A549 (cell line): ENCODE data around the gene MCM5. TPM values are rescaled to one million over a fixed set of nuclear protein-coding genes. Genes with fewer than 3 reads are reported as not detected.

Experiments
- ATAC-seq, 2 experiments: fragments of 200-7000 bp in 1 of 2; fragments of >200 bp in 1 of 2; cut with Nextera tagmentation in 1 of 2; cut with Tn5 transposase in 1 of 2; 3 replicates each; pipeline versions ENCODE4 v1.8.0 to v1.9.1; 2018 to 2020; ENCODE audit warnings: mild to moderate bottlenecking in 1 of 2, moderate library complexity in 1 of 2
- CTCF ChIA-PET: fragments of 300-600 bp; sonication (Branson Sonifier 250); formaldehyde crosslinking; extraction: SDS; loops from one replicate; lab custom pipeline; 2021; ENCODE audit warnings: antibody characterized with exemption, inconsistent platforms; lab: Yijun Ruan, JAX
- POLR2A ChIA-PET: fragments of 350-600 bp; formaldehyde crosslinking; extraction: SDS; loops from one replicate; lab custom pipeline; 2021; ENCODE audit warnings: antibody characterized with exemption, inconsistent platforms; lab: Yijun Ruan, JAX
- DNase-seq, 2 experiments: peaks; one replicate each; pipeline versions ENCODE4 v3.0.0 to v3.0.0-alpha.2; 2011 to 2016; ENCODE audit warnings: low read depth in 1 of 2, low spot score in 1 of 2
- FAIRE-seq: peaks from 2 replicates; lab custom pipeline; 2011; peaks lifted over from hg19 to GRCh38; lab: Jason Lieb, UNC
- H3K27ac ChIP-seq, 2 experiments: fragments of >200 bp; sonication (Bioruptor Twin); formaldehyde crosslinking; 3 replicates each; pipeline ENCODE4 v1.5.1; 2016 to 2017
- H3K4me1 ChIP-seq: fragments of >200 bp; sonication (Bioruptor Twin); formaldehyde crosslinking; 3 replicates; pipeline ENCODE4 v1.6.1; 2016
- H3K4me2 ChIP-seq: fragments of >200 bp; sonication (Bioruptor Twin); formaldehyde crosslinking; 3 replicates; pipeline ENCODE4 v1.6.1; 2016
- H3K4me3 ChIP-seq: fragments of >200 bp; sonication (Bioruptor Twin); formaldehyde crosslinking; 3 replicates; pipeline ENCODE4 v1.5.1; 2016
- H3K9me3 ChIP-seq: fragments of >200 bp; sonication (Bioruptor Twin); formaldehyde crosslinking; 3 replicates; pipeline ENCODE4 v1.6.1; 2016
- CBX8 ChIP-seq: fragments of 200-600 bp; sonication (generic); IDR thresholded peaks from 2 replicates; pipeline ENCODE4 v1.6.1; 2016
- ESRRA ChIP-seq: fragments of 150-350 bp; IDR thresholded peaks from 2 replicates; pipeline ENCODE4 v1.6.1; 2014; ENCODE audit warnings: mild to moderate bottlenecking, low read length, borderline replicate concordance
- FOSB ChIP-seq: fragments of 250-450 bp; sonication (Bioruptor Pico); IDR thresholded peaks from 2 replicates; pipeline ENCODE4 v1.5.0; 2020; ENCODE audit warnings: mild to moderate bottlenecking, moderate library complexity
- FOSL2 ChIP-seq, 2 experiments: fragments of 450-650 bp in 1 of 2; fragments of >200 bp in 1 of 2; sonication (Bioruptor Twin) in 1 of 2; formaldehyde crosslinking; IDR thresholded peaks; 2 replicates each; pipeline versions ENCODE4 v1.5.0 to v1.6.1; 2016 to 2020; ENCODE audit warnings: mild to moderate bottlenecking in 1 of 2, moderate library complexity in 1 of 2
- HEYL ChIP-seq: fragments of 250-450 bp; sonication (Bioruptor Pico); IDR thresholded peaks from 2 replicates; pipeline ENCODE4 v1.8.0; 2021; ENCODE audit warnings: mild to moderate bottlenecking, moderate library complexity
- HOXA7 ChIP-seq: fragments of 250-450 bp; sonication (Bioruptor Pico); IDR thresholded peaks from 2 replicates; pipeline ENCODE4 v1.5.0; 2020; ENCODE audit warnings: mild to moderate bottlenecking, moderate library complexity
- HOXB5 ChIP-seq: fragments of 250-450 bp; sonication (Bioruptor Pico); IDR thresholded peaks from 2 replicates; pipeline ENCODE4 v1.5.0; 2020; ENCODE audit warnings: mild to moderate bottlenecking, moderate library complexity
- KDM1A ChIP-seq: fragments of 200-600 bp; sonication (generic); IDR thresholded peaks from 2 replicates; pipeline ENCODE4 v1.6.1; 2016; ENCODE audit warnings: low read depth, mild to moderate bottlenecking
- MAFK ChIP-seq: fragments of 450-650 bp; IDR thresholded peaks from 2 replicates; pipeline ENCODE4 v1.6.1; 2014; ENCODE audit not compliant: partially characterized antibody
- NFE2L2 ChIP-seq: fragments of 150-350 bp; conservative IDR thresholded peaks from 2 replicates; pipeline ENCODE4 v1.6.1; 2014; ENCODE audit warnings: low read length
- NPAS2 ChIP-seq: fragments of 250-450 bp; sonication (Bioruptor Pico); IDR thresholded peaks from 2 replicates; pipeline ENCODE4 v1.8.0; 2022; ENCODE audit warnings: mild to moderate bottlenecking, moderate library complexity, borderline replicate concordance
- NR3C1 ChIP-seq: fragments of >200 bp; sonication (Bioruptor Twin); formaldehyde crosslinking; IDR thresholded peaks from 3 replicates; pipeline ENCODE4 v1.6.1; 2017
- POLR2A ChIP-seq: IDR thresholded peaks from 2 replicates; pipeline ENCODE4 v1.6.1; 2012; ENCODE audit warnings: mild to moderate bottlenecking, low read length
- POLR2AphosphoS2 ChIP-seq: conservative IDR thresholded peaks from 2 replicates; pipeline ENCODE4 v1.6.1; 2012; ENCODE audit warnings: low read length, improper control_type of control experiment, inconsistent platforms
- RAD21 ChIP-seq, 2 experiments: fragments of >200 bp in 1 of 2; sonication (Bioruptor Twin) in 1 of 2; formaldehyde crosslinking in 1 of 2; IDR thresholded peaks in 1 of 2; conservative IDR thresholded peaks in 1 of 2; 2 replicates in 1 of 2; 3 replicates in 1 of 2; pipeline ENCODE4 v1.6.1; 2012 to 2018; ENCODE audit warnings: inconsistent platforms in 1 of 2
- RARB ChIP-seq: fragments of 250-450 bp; sonication (Bioruptor Pico); IDR thresholded peaks from 2 replicates; pipeline ENCODE4 v1.8.0; 2021; ENCODE audit warnings: mild to moderate bottlenecking, moderate library complexity
- RCOR1 ChIP-seq: fragments of 150-350 bp; IDR thresholded peaks from 2 replicates; pipeline ENCODE4 v1.6.1; 2014; ENCODE audit warnings: antibody characterized with exemption, low read length, low read depth
- RNF2 ChIP-seq: fragments of 200-600 bp; sonication (generic); IDR thresholded peaks from 2 replicates; pipeline ENCODE4 v1.6.1; 2016; ENCODE audit warnings: low read depth, mild to moderate bottlenecking, antibody characterized with exemption, moderate library complexity, borderline replicate concordance
- SMC3 ChIP-seq: fragments of >200 bp; sonication (Bioruptor Twin); formaldehyde crosslinking; IDR thresholded peaks from 3 replicates; pipeline ENCODE4 v1.6.1; 2018; ENCODE audit warnings: inconsistent platforms
- SREBF2 ChIP-seq: fragments of 450-650 bp; IDR thresholded peaks from 2 replicates; pipeline ENCODE4 v1.6.1; 2014; ENCODE audit warnings: mild to moderate bottlenecking, moderate library complexity
- TP53 ChIP-seq: fragments of 250-450 bp; sonication (Bioruptor Pico); IDR thresholded peaks from 2 replicates; pipeline ENCODE4 v1.5.0; 2021; ENCODE audit warnings: mild to moderate bottlenecking, moderate library complexity
- ZC3H11A ChIP-seq: fragments of 450-650 bp; IDR thresholded peaks from 2 replicates; pipeline ENCODE4 v1.6.1; 2014; ENCODE audit warnings: antibody characterized with exemption, mild to moderate bottlenecking
- ZFP36 ChIP-seq: fragments of 450-650 bp; IDR thresholded peaks from 2 replicates; pipeline ENCODE4 v1.6.1; 2014; ENCODE audit warnings: borderline replicate concordance; ENCODE audit not compliant: partially characterized antibody
- ZNF302 ChIP-seq: fragments of 250-450 bp; sonication (Bioruptor Pico); IDR thresholded peaks from 2 replicates; pipeline ENCODE4 v1.9.0; 2021; ENCODE audit warnings: inconsistent platforms, mild to moderate bottlenecking, moderate library complexity
- WGBS: methylation state at CpG from one replicate; pipeline ENCODE4 v1.1.6; 2017; ENCODE audit errors: missing lambda C conversion rate; 5-methylcytosine and 5-hydroxymethylcytosine counted together
- polyA plus RNA-seq, 4 experiments: library from polyadenylated mRNA; depleted of rRNA in 3 of 4; stranded (reverse); fragments of >200 nt; fragmentation: RNase III in 1 of 4; extraction: RNeasy Plus Mini Kit Qiagen cat#74134 plus additional on column Dnase treatment in 1 of 4; gene quantifications; 2 replicates in 3 of 4; 3 replicates in 1 of 4; pipeline ENCODE4 v1.2.3, GENCODE V29; 2011 to 2017
- TF ChIP-seq, protein P1 (sequence below): fragments of >200 bp; sonication (Bioruptor Twin); formaldehyde crosslinking; IDR thresholded peaks from 2 replicates; pipeline ENCODE4 v1.6.1; 2016
- TF ChIP-seq, protein P2 (sequence below): fragments of 250-450 bp; sonication (Bioruptor Pico); IDR thresholded peaks from 2 replicates; pipeline ENCODE4 v1.5.0; 2020; ENCODE audit warnings: low read depth, mild to moderate bottlenecking, moderate library complexity
- TF ChIP-seq, protein P3 (sequence below): IDR thresholded peaks from 2 replicates; pipeline ENCODE4 v1.6.1; 2012
- TF ChIP-seq, protein P4 (sequence below): fragments of >200 bp; sonication (Bioruptor Twin); formaldehyde crosslinking; IDR thresholded peaks from 3 replicates; pipeline ENCODE4 v1.5.1; 2016
- TF ChIP-seq, protein P5 (sequence below): fragments of 250-450 bp; sonication (Bioruptor Pico); IDR thresholded peaks from 2 replicates; pipeline ENCODE4 v1.5.0; 2021; ENCODE audit warnings: mild to moderate bottlenecking, moderate library complexity, borderline replicate concordance

MCM5 gene
- polyA plus RNA-seq, 2 of the 4 experiments (the other 2 are of a cell fraction): 50.2 to 94.4 TPM

DNA sequence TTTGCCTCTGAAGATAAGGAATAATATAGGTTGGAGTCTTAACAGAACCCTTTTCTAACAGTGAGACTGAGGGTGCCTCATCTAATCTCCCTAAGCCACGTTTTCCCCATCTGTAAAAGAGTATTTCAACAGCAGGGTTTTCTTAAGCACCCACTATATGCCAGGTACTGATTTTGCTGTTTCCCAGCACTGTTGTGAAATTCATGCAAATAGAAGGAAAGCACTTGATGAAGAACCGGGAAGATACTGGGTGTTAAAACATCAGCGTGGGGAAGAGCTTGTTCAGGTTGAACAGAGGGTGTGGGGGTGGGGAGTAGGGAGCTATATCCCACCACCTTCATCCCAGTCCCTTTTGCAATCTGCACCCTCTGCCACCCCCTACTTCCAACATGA lies 16.3 kb upstream of the MCM5 start:
- FAIRE-seq (no peak), DNase-seq (no peak), ATAC-seq (no peak)
- Histone ChIP-seq H3K4me1 (peaks cover 63% of the 10 kb centered on the region), H3K4me2 (peak overlapping the region; percentile 92), H3K9me3 (no peaks in the 10 kb centered on the region), H3K4me3 (peak overlapping the region; percentile 79), H3K27ac (peak overlapping the region; percentile 62 to 95; a peak in 5 of 6 replicates)
- ChIA-PET CTCF (no interaction called here), POLR2A (interaction anchor here (0.5 kb wide), 1 partner anchor 17 kb away, joined by 4 read pairs; no protein-coding TSS in a partner anchor)
- TF ChIP-seq ESRRA: no peak
- TF ChIP-seq TP53 (CRISPR knock-in tag): 0 out of 2 replicates have a peak, but pooled peaks have one; percentile 9
- TF ChIP-seq HOXA7 (CRISPR knock-in tag): 0 out of 2 replicates have a peak, but pooled peaks have one; percentile 1
- WGBS: 45% methylated on average over 3 of the region's 3 CpGs

DNA sequence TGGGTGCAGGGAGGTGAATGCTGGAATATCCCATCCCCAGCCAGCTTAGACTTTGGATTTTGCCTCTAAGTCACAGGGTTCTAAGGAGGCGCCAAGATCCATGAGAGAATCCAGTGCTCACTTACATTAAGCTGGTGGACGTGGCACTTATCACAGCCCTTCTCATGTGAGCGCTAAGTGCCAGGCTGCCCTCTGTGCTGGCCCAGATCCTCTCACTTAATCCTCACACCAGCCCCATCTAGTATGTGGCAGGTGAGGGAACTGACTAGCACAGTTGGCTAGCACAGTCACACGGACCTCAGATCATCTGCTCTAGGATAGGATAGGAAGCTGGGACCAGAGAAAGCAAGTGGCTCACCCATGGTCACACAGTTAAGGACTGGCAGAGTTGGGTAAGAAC lies 15.4 kb upstream of the MCM5 start:
- peaks cover 58% of the 10 kb centered on the region for H3K4me1 ChIP-seq
- H3K4me3 ChIP-seq: peak overlapping the region; percentile 79
- peak overlapping the region; percentile 62 to 95 for H3K27ac ChIP-seq
- TF ChIP-seq, protein P1, sequence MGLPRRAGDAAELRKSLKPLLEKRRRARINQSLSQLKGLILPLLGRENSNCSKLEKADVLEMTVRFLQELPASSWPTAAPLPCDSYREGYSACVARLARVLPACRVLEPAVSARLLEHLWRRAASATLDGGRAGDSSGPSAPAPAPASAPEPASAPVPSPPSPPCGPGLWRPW: no peak
- TF ChIP-seq MAFK (no peak), NPAS2 (CRISPR knock-in tag) (no peak), SMC3 (no peak), HEYL (CRISPR knock-in tag) (no peak), ZFP36 (no peak), RCOR1 (no peak), CBX8 (no peak), SREBF2 (no peak), NR3C1 (no peak), POLR2AphosphoS2 (no peak), ZNF302 (CRISPR knock-in tag) (no peak), POLR2A (no peak), RARB (no peak)
- TF ChIP-seq, protein P2, sequence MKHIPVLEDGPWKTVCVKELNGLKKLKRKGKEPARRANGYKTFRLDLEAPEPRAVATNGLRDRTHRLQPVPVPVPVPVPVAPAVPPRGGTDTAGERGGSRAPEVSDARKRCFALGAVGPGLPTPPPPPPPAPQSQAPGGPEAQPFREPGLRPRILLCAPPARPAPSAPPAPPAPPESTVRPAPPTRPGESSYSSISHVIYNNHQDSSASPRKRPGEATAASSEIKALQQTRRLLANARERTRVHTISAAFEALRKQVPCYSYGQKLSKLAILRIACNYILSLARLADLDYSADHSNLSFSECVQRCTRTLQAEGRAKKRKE (CRISPR knock-in tag): no peak
- TF ChIP-seq, protein P3, sequence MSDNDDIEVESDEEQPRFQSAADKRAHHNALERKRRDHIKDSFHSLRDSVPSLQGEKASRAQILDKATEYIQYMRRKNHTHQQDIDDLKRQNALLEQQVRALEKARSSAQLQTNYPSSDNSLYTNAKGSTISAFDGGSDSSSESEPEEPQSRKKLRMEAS: no peak
- H3K4me2 ChIP-seq: peak overlapping the region; percentile 92
- ATAC-seq (no peak), DNase-seq (no peak), FAIRE-seq (no peak)
- ChIA-PET POLR2A (interaction anchor here (0.5 to 1.0 kb wide), 4 partner anchors 12 to 33 kb away, joined by 3 to 7 read pairs (median 6); no protein-coding TSS in a partner anchor), CTCF (interaction anchor here (1.0 to 1.8 kb wide), 2 partner anchors 34 to 543 kb away, joined by 3 to 13 read pairs; no protein-coding TSS in a partner anchor)
- no peaks in the 10 kb centered on the region for H3K9me3 ChIP-seq
- 65% methylated on average over 3 of the region's 4 CpGs for WGBS

DNA sequence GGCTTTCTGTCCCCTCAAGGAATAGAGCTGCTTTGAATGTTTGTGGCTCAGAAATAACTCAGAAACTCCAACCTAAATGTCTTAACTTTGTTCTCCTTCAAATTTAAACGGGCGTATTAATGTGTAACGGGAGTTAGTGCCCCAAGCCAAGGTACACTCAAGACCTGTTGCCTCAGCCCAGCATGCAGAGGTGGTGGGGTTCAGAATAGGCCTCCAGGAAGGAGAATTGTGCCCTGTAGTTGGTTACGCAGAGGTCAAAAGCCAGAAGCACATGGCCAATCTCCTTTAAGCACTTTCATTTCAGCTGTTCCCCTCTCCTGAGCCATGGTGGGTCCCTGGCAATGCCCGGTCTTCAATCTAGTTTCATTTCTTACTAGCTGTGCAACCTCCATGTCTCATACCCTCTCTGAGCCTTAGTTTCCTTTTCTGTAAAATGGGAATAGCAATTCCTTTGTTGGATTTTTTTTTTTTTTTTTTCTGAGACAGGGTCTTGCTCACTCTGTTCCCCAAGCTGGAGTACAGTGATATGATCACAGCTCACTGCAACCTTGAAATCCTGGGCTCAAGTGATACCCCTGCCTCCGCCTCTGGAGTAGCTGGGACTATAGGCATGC lies 14.9 kb upstream of the MCM5 start:
- no peak for ATAC-seq
- DNase-seq: no peak
- Histone ChIP-seq H3K27ac (peak overlapping the region; percentile 62 to 95), H3K4me2 (peak overlapping the region; percentile 92), H3K4me1 (peaks cover 58% of the 10 kb centered on the region), H3K9me3 (no peaks in the 10 kb centered on the region), H3K4me3 (peak overlapping the region; percentile 79)
- ChIA-PET POLR2A (interaction anchor here (0.5 to 1.0 kb wide), 4 partner anchors 8 to 34 kb away, joined by 3 to 7 read pairs (median 4); no protein-coding TSS in a partner anchor), CTCF (interaction anchor here (1.0 to 1.9 kb wide), 3 partner anchors 32 to 543 kb away, joined by 3 to 13 read pairs (median 9); no protein-coding TSS in a partner anchor)
- FAIRE-seq: no peak
- 79% methylated on average over 6 of the region's 6 CpGs for WGBS
- TF ChIP-seq RNF2 (no peak), ZC3H11A (no peak), ZFP36 (no peak), RAD21 (conservative IDR thresholded peaks at IDR 0.05 in 1 of 2, IDR thresholded peaks at IDR 0.05 in 1 of 2) (no peak), MAFK (no peak), NFE2L2 (no peak), ESRRA (no peak), FOSL2 (IDR thresholded peaks at IDR 0.05) (no peak), FOSL2 (CRISPR knock-in tag; IDR thresholded peaks at IDR 0.05) (no peak), FOSB (CRISPR knock-in tag) (no peak), HOXB5 (CRISPR knock-in tag) (no peak), HOXA7 (CRISPR knock-in tag) (no peak), KDM1A (no peak), SMC3 (no peak)
- TF ChIP-seq, protein P4, sequence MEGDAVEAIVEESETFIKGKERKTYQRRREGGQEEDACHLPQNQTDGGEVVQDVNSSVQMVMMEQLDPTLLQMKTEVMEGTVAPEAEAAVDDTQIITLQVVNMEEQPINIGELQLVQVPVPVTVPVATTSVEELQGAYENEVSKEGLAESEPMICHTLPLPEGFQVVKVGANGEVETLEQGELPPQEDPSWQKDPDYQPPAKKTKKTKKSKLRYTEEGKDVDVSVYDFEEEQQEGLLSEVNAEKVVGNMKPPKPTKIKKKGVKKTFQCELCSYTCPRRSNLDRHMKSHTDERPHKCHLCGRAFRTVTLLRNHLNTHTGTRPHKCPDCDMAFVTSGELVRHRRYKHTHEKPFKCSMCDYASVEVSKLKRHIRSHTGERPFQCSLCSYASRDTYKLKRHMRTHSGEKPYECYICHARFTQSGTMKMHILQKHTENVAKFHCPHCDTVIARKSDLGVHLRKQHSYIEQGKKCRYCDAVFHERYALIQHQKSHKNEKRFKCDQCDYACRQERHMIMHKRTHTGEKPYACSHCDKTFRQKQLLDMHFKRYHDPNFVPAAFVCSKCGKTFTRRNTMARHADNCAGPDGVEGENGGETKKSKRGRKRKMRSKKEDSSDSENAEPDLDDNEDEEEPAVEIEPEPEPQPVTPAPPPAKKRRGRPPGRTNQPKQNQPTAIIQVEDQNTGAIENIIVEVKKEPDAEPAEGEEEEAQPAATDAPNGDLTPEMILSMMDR: no peak
- TF ChIP-seq, protein P5, sequence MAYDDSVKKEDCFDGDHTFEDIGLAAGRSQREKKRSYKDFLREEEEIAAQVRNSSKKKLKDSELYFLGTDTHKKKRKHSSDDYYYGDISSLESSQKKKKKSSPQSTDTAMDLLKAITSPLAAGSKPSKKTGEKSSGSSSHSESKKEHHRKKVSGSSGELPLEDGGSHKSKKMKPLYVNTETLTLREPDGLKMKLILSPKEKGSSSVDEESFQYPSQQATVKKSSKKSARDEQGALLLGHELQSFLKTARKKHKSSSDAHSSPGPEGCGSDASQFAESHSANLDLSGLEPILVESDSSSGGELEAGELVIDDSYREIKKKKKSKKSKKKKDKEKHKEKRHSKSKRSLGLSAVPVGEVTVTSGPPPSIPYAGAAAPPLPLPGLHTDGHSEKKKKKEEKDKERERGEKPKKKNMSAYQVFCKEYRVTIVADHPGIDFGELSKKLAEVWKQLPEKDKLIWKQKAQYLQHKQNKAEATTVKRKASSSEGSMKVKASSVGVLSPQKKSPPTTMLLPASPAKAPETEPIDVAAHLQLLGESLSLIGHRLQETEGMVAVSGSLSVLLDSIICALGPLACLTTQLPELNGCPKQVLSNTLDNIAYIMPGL (CRISPR knock-in tag): no peak
